Astrocyte of the cerebellum (primary cell): ENCODE data around the gene INPP4B.

ENCODE experiments used
- DNase-seq: peaks from one replicate; pipeline ENCODE4 v3.0.0-alpha.2; 2011; ENCODE audit warnings: low read depth
- H3K4me3 ChIP-seq: 2 replicates; pipeline ENCODE4 v1.5.1; 2011; ENCODE audit warnings: mild to moderate bottlenecking, low read depth, low read length, moderate library complexity
- in situ Hi-C: cut with HindIII; loops from 2 replicates; pipeline ENCODE4 v1.10.0; 2017; ENCODE audit warnings: low sequenced_read_pairs
- TF ChIP-seq, protein P1 (sequence below): IDR thresholded peaks from 2 replicates; pipeline ENCODE4 v1.5.1; 2012; ENCODE audit warnings: low read length, low read depth, moderate library complexity, mild to moderate bottlenecking; ENCODE audit errors: missing control alignments

The INPP4B gene

DNA sequence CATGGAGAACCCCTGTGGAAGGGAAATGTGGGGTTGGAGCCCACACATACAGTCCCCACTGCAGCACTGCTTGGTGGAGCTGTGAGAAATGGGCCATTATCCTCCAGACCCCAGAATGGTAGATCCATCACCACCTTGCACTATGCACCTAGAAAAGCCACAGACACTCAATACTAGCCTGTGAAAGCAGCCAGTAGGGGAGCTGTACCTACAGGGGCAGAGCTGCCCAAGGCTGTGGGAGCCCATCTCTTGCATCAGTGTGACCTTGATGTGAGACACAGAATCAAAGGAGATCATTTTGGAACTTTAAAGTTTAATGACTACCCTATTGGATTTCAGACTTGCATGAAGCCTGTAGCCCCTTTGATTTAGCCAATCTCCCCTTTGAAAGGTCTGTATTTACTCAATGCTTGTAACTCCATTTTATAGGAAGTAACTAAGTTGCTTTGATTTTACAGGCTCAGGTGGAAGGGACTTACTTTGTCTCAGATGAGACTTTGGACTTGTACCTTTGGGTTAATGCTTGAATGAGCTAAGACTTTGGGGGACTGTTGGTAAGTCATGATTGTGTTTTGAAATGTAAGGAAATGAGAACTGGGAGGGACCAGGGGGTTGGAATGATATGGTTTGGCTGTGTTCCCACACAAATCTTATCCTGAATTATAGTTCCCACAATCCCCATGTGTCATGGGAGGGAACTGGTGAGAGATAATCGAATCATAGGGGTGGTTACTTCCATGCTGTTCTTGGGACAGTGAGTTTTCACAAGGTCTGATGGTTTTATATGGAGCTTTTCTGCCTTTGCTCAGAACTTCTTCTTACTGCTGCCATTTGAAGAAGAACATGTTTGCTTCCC is 352.6 kb downstream of the INPP4B start:
- H3K4me3 ChIP-seq, result no peak overlapping the region
- peak; percentile 16 for DNase-seq
- in situ Hi-C loops, result no loop called here
- TF ChIP-seq, protein P1, sequence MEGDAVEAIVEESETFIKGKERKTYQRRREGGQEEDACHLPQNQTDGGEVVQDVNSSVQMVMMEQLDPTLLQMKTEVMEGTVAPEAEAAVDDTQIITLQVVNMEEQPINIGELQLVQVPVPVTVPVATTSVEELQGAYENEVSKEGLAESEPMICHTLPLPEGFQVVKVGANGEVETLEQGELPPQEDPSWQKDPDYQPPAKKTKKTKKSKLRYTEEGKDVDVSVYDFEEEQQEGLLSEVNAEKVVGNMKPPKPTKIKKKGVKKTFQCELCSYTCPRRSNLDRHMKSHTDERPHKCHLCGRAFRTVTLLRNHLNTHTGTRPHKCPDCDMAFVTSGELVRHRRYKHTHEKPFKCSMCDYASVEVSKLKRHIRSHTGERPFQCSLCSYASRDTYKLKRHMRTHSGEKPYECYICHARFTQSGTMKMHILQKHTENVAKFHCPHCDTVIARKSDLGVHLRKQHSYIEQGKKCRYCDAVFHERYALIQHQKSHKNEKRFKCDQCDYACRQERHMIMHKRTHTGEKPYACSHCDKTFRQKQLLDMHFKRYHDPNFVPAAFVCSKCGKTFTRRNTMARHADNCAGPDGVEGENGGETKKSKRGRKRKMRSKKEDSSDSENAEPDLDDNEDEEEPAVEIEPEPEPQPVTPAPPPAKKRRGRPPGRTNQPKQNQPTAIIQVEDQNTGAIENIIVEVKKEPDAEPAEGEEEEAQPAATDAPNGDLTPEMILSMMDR, result no peak

DNA sequence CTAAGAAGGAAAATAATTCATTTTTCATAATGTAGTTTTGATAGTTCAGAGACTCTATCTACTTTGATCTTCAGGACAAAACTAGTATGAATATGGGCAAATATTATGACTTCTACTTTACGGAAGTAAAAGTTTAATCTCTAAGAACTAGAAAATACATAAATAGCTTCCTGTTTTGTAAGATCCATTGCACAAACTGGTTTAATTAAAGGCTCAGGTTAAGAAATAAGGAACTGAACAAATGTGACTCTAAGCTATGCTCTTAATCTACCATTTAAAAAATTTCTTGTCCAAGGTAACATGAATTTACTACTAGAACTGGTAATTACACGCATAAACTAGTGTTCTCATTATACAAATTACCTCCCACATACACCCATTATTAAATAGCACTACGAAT is 360.6 kb downstream of the INPP4B start:
- TF ChIP-seq, protein P1, result no peak
- in situ Hi-C loops, result no loop called here
- no peak for DNase-seq
- H3K4me3 ChIP-seq, result no peak overlapping the region

DNA sequence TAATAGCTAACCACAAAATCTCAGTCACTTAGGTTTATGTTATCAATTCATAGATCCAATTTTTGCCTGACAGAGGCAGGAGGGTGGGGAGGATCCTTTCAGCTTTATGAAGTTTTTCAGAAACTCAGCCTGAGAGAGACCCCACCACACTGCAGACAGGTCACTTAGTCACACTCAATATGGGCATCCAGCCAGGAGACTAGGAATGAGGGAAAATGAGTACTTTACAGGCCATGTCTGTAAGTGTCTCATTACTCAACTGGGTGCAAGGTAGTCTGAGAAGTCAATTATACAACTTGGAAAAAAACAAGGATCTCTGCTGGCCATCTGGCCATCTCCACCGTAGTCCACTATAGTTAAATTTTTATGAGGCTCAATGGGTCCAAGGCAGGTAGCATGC is 365.9 kb downstream of the INPP4B start:
- in situ Hi-C loops, result no loop called here
- DNase-seq, result no peak
- TF ChIP-seq, protein P1, result no peak
- no peak overlapping the region for H3K4me3 ChIP-seq

DNA sequence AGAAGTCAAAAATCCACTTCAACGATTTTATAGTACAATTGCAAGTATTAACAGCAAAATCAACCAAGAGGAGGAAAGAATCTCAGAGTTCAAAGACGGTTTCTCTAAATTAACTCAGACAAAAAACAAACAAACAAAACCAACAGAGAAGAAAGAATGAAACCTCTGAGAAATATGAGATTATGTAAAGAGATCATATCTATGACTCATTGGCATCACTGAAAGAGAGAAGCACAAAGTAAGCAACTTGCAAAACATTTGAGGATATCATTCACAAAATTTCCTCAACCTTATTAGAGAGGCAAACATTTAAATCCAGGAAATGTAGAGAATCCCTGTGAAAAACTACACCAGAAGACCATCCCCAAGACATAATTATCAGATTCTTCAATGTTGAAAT is 370.4 kb downstream of the INPP4B start:
- DNase-seq, result no peak
- no peak overlapping the region for H3K4me3 ChIP-seq
- TF ChIP-seq, protein P1, result no peak
- in situ Hi-C loops, result no loop called here

DNA sequence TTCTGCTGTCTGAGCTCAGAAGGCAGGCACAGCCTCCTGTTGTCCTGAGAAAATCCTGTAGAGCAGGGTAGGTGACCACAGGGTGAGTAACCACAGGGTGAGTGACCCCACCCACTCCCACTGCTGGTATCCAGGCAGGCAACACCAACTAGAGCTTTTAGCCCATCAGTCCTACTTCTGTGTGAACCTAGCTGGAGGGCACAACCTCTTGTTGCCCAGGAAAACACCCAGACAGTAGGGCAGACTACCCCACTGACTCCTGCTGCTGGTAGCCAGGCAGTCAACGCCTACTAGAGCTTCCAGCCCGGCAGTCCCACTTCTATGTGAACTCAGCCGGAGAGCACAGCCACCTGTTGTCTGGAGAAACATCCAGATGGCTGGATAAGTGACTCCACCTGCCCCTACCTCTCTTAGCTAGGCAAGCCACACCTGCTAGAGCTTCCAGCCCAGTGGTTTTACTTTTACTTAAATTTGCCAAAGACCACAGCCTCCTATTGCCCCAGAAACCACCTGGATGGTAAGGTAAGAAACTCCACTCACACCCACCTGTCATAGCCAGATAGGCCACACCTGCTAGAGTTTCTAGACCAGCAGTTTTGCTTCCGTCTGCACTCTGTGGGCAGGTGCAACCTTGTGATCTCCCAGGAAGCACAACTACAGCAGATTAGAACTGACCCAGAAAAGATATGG is 371.6 kb downstream of the INPP4B start:
- DNase-seq, result no peak
- in situ Hi-C loops, result no loop called here

DNA sequence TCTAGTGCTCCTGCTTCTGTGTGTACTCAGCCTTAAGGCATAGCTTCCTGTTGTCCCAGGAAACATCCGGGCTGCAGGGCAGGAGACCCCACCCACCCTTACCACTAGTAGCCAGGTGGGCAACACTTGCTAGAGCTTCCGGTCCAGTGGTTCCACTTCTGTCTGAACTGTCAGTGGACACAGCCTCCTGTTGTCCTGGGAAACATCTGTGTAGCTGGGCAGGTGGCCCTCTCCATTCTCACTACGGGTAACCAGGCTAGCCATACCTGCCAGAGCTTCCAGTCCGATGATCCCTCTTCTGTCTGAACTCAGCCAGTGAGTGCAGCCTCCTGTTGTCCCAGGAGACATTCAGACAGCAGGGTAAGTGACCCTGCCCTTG is 372.2 kb downstream of the INPP4B start:
- H3K4me3 ChIP-seq, result no peak overlapping the region
- TF ChIP-seq, protein P1, result no peak
- no peak for DNase-seq
- in situ Hi-C loops, result no loop called here

More for the DNA sequence above, 371.6 kb downstream of the INPP4B start:
- no peak overlapping the region for H3K4me3 ChIP-seq
- TF ChIP-seq, protein P1, result no peak
